HG02981 (cell line): ENCODE measurements around the gene USP46.

Source experiments
- ATAC-seq: cut with Tn5 transposase; IDR thresholded peaks from one replicate; pipeline ENCODE4 v1.9.1; 2021; ENCODE audit warnings: mild to moderate bottlenecking, moderate library complexity; ENCODE audit not compliant: unreplicated experiment

USP46 gene

GRCh38 chr4:52657618-52658501 is 1.2 kb downstream of the USP46 start:
- ATAC-seq: no peak

- no peak for ATAC-seq
Observed at GRCh38 chr4:52657292-52657617, 1.8 kb downstream of the USP46 start.

- ATAC-seq: no peak
Observed at GRCh38 chr4:52655506-52655905, 3.6 kb downstream of the USP46 start.

- ATAC-seq: no peak
Observed at GRCh38 chr4:52651996-52652672, 7.0 kb downstream of the USP46 start.

- no peak for ATAC-seq
Observed at GRCh38 chr4:52648836-52649235, 10.3 kb downstream of the USP46 start.

GRCh38 chr4:52646741-52647140 is 12.4 kb downstream of the USP46 start:
- ATAC-seq: no peak

GRCh38 chr4:52646096-52646495 is 13.0 kb downstream of the USP46 start:
- no peak for ATAC-seq

- no peak for ATAC-seq
Observed at GRCh38 chr4:52645300-52645699, 13.8 kb downstream of the USP46 start.

GRCh38 chr4:52643785-52644244 is 15.3 kb downstream of the USP46 start:
- ATAC-seq: peak; percentile 40

- ATAC-seq: no peak
Observed at GRCh38 chr4:52643190-52643589, 15.9 kb downstream of the USP46 start.

- peak; percentile 79 for ATAC-seq
Observed at GRCh38 chr4:52641854-52642563, 17.1 kb downstream of the USP46 start.

GRCh38 chr4:52640808-52641565 is 18.1 kb downstream of the USP46 start:
- no peak for ATAC-seq

- ATAC-seq: peak; percentile 56
Observed at GRCh38 chr4:52638717-52639116, 20.4 kb downstream of the USP46 start.

- ATAC-seq: no peak
Observed at GRCh38 chr4:52637116-52637515, 22.0 kb downstream of the USP46 start.

- ATAC-seq: no peak
Observed at GRCh38 chr4:52635560-52635959, 23.5 kb downstream of the USP46 start.

- no peak for ATAC-seq
Observed at GRCh38 chr4:52635130-52635529, 24.0 kb downstream of the USP46 start.

- no peak for ATAC-seq
Observed at GRCh38 chr4:52633846-52634245, 25.3 kb downstream of the USP46 start.

- ATAC-seq: no peak
Observed at GRCh38 chr4:52628974-52629373, 30.1 kb downstream of the USP46 start.

GRCh38 chr4:52628543-52628942 is 30.6 kb downstream of the USP46 start:
- ATAC-seq: no peak

GRCh38 chr4:52627876-52628275 is 31.2 kb downstream of the USP46 start:
- ATAC-seq: no peak

GRCh38 chr4:52625216-52625615 is 33.9 kb downstream of the USP46 start:
- no peak for ATAC-seq
